ENCODE measurements around the gene SURF2.

- TF ChIP-seq CTCF (IDR thresholded peaks at IDR 0.05) (no peak), POLR2AphosphoS5 (IDR thresholded peaks at IDR 0.05) (no peak)
These were observed 22.2 kb upstream of the SURF2 start for GRCh38 chr9:133334161-133334560.
